Gastroesophageal sphincter (tissue), 4 donors: ENCODE measurements around the gene LMO7. TPM values are rescaled to one million over a fixed set of nuclear protein-coding genes. Genes with fewer than 3 reads are reported as not detected.

Experiments used
- ATAC-seq: fragments of 150-250 bp; one replicate; pipeline ENCODE4 v1.9.1; 2016; ENCODE audit warnings: mild to moderate bottlenecking, moderate library complexity
- H3K27ac ChIP-seq, 4 donors: fragments of 200-600 bp; sonication (generic) in 3 of 4; 1 replicate in 3 of 4; 2 replicates in 1 of 4; pipeline ENCODE4 v1.5.1; 2016 to 2019
- H3K27me3 ChIP-seq: fragments of 200-600 bp; sonication (generic); one replicate; pipeline ENCODE4 v1.5.1; 2019
- H3K36me3 ChIP-seq, 2 donors: fragments of 200-600 bp; sonication (generic); one replicate each; pipeline ENCODE4 v1.5.1; 2019; ENCODE audit warnings: control low read depth in 1 of 2
- H3K4me1 ChIP-seq, 3 donors: fragments of 200-600 bp; sonication (generic); 1 replicate in 2 of 3; 2 replicates in 1 of 3; pipeline ENCODE4 v1.5.1; 2016 to 2019; ENCODE audit warnings: control low read depth in 2 of 3
- H3K4me3 ChIP-seq, 2 donors: fragments of 200-600 bp; sonication (generic); one replicate each; pipeline ENCODE4 v1.5.1; 2019; ENCODE audit warnings: mild to moderate bottlenecking in 1 of 2, moderate library complexity in 1 of 2
- H3K9me3 ChIP-seq, 3 donors: fragments of 200-600 bp; sonication (generic); one replicate each; pipeline ENCODE4 v1.5.1; 2017 to 2019; ENCODE audit warnings: control low read depth in 2 of 3
- EP300 ChIP-seq: sonication (generic); formaldehyde crosslinking; IDR thresholded peaks from one replicate; pipeline ENCODE4 v1.6.1; 2017; ENCODE audit warnings: antibody characterized with exemption, mild to moderate bottlenecking
- POLR2A ChIP-seq, 2 donors: fragments of 450-650 bp; IDR thresholded peaks; one replicate each; pipeline ENCODE4 v1.6.1; 2017; ENCODE audit warnings: antibody characterized with exemption in 2 of 2, mild to moderate bottlenecking in 2 of 2, moderate library complexity in 1 of 2
- POLR2AphosphoS5 ChIP-seq: sonication (generic); formaldehyde crosslinking; IDR thresholded peaks from one replicate; pipeline ENCODE4 v1.6.1; 2017; ENCODE audit warnings: antibody characterized with exemption
- whole genome bisulfite sequencing, 2 donors: methylation state at CpG; one replicate each; pipeline ENCODE4 v1.1.5; 2018; ENCODE audit warnings: low coverage in 1 of 2; 5-methylcytosine and 5-hydroxymethylcytosine counted together
- total RNA-seq, 4 donors: library from RNA; depleted of rRNA; stranded (reverse); fragments of >200 nt; gene quantifications; one replicate each; pipeline ENCODE4 v1.1.0, GENCODE V29; 2016
- TF ChIP-seq, protein P1 (sequence below), 4 experiments: fragments of 200-600 bp in 2 of 4; fragments of 450-650 bp in 2 of 4; sonication (generic) in 1 of 4; IDR thresholded peaks; one replicate each; pipeline ENCODE4 v1.5.1; 2017 to 2019; ENCODE audit warnings: antibody characterized with exemption in 4 of 4, mild to moderate bottlenecking in 2 of 4, moderate library complexity in 2 of 4

The LMO7 gene
- total RNA-seq, 4 donors from 2014 or later = 15.1 to 45.0 (median 26.8) TPM

DNA sequence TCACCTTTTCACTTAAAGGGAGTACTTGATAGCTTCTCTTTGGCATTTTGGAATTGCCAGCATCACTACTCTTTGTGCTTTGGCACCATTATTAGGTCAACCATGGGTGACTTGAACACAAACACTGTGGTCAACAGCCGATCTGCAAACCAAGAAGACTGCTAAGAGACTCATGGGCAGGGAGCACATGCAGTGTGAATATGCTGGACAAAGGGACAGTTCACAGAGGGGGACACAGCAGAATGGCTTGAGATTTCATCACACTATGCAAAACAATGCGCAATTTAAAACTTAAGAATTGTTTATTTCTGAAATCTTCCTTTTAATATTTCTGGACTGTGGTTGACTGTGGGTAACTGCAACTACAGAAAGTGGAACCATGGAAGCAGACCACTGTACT lies 64.4 kb downstream of the LMO7 start:
- TF ChIP-seq POLR2AphosphoS5 = no peak
- no peak for TF ChIP-seq EP300
- TF ChIP-seq, protein P1, sequence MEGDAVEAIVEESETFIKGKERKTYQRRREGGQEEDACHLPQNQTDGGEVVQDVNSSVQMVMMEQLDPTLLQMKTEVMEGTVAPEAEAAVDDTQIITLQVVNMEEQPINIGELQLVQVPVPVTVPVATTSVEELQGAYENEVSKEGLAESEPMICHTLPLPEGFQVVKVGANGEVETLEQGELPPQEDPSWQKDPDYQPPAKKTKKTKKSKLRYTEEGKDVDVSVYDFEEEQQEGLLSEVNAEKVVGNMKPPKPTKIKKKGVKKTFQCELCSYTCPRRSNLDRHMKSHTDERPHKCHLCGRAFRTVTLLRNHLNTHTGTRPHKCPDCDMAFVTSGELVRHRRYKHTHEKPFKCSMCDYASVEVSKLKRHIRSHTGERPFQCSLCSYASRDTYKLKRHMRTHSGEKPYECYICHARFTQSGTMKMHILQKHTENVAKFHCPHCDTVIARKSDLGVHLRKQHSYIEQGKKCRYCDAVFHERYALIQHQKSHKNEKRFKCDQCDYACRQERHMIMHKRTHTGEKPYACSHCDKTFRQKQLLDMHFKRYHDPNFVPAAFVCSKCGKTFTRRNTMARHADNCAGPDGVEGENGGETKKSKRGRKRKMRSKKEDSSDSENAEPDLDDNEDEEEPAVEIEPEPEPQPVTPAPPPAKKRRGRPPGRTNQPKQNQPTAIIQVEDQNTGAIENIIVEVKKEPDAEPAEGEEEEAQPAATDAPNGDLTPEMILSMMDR (IDR thresholded peaks at IDR 0.05) = no peak
- no peak for TF ChIP-seq POLR2A (IDR thresholded peaks at IDR 0.05)
- Histone ChIP-seq H3K4me3 (no peak overlapping the region), H3K27me3 (no peaks in the 10 kb centered on the region), H3K4me1 (peaks cover 0 to 13% (median 0%) of the 10 kb centered on the region in 3 donors), H3K36me3 (no peaks in the 10 kb centered on the region), H3K27ac (no peak overlapping the region), H3K9me3 (no peaks in the 10 kb centered on the region)
- 90 to 96% methylated on average over 2 of the region's 2 CpGs for WGBS, 2 donors
- ATAC-seq = no peak

DNA sequence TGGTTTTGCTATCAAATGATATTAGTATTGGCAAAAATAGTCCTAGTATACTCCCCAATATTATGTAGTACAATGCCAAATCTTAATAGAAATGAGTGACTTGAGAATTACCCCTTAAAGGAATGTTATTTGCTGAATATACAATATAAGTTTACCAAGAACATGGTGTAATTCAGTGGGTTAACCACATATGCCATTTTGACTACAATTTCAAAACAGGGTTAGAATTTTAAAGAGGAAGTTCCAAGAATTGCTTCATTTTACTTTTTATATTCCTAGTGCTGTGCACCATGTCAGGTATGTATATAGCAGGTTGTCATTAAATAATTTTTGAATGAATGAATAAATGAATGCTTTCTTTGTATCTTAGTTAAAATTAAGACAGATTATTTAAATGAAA lies 66.3 kb downstream of the LMO7 start:
- H3K27me3 ChIP-seq = no peaks in the 10 kb centered on the region
- H3K4me3 ChIP-seq = no peak overlapping the region
- no peak for ATAC-seq
- H3K4me1 ChIP-seq = peaks cover 0 to 9% (median 0%) of the 10 kb centered on the region in 3 donors
- TF ChIP-seq POLR2AphosphoS5 = no peak
- TF ChIP-seq POLR2A (IDR thresholded peaks at IDR 0.05) = no peak
- no peaks in the 10 kb centered on the region for H3K9me3 ChIP-seq
- H3K36me3 ChIP-seq = no peaks in the 10 kb centered on the region
- H3K27ac ChIP-seq = no peak overlapping the region

DNA sequence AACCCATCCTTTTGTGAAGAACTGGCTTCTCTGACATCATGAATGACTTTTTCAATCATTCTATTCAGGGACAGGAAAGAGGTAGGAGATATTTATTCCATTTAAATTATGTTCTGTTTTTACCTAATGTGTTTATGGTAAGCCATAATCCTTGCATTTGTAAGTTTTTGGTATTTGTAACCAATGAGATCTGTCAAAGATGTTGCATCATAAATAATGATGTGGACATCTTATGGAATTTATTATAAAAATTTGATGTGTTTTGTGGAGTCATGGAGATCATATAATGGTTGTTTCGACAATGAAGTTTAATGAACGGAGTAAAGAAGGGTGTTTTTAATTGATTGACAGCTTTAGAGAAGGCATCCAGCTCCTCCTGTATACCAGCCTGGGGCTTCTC lies 67.6 kb downstream of the LMO7 start:
- WGBS, 2 donors = 92 to 100% methylated on average over 2 of the region's 2 CpGs
- ATAC-seq = no peak
- Histone ChIP-seq H3K27me3 (no peaks in the 10 kb centered on the region), H3K9me3 (no peaks in the 10 kb centered on the region), H3K36me3 (no peaks in the 10 kb centered on the region), H3K4me3 (no peak overlapping the region), H3K27ac (no peak overlapping the region), H3K4me1 (peaks cover 0 to 9% (median 0%) of the 10 kb centered on the region in 3 donors)
- TF ChIP-seq EP300 (no peak), POLR2AphosphoS5 (no peak), POLR2A (IDR thresholded peaks at IDR 0.05) (no peak)
- TF ChIP-seq, protein P1 (IDR thresholded peaks at IDR 0.05) = no peak

DNA sequence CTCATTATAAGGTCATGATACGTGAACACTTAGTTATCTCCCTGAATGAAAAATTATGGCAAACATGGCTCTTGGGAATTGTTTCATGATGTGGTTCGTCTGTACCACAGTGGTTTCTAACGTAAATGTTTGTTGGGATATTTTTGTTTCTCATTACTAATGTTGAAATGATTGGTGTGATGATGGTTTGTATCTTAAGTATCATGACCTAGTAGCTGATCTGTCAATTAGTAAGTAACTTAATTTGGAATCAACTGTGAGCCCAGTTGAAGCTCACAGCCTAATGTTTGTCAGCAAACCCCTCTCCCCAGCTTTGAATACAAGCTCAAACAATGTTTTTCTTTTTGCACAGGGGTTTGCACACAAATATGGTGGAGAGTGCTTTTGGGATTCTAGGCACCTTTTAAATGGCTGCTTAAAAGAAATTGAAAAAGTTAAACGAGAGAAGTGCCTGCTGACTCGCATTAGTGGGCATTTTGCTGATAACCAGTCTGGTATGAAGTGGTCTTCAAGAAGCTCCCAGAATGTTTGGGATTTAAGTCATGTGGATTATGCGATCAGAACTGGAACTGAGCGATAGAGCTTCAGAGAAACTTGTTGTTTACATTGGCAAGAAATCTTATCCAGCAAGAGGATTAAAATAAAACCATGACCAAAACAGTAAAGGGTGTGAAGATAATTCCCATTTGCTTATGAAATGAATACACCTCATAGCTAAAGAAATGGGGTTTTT lies 68.2 kb downstream of the LMO7 start:
- peaks cover 0 to 9% (median 0%) of the 10 kb centered on the region in 3 donors for H3K4me1 ChIP-seq
- TF ChIP-seq POLR2A (IDR thresholded peaks at IDR 0.05) (no peak), POLR2AphosphoS5 (no peak)
- H3K4me3 ChIP-seq = no peak overlapping the region
- 55 to 70% methylated on average over 7 of the region's 7 CpGs for WGBS, 2 donors
- ATAC-seq = no peak
- no peaks in the 10 kb centered on the region for H3K9me3 ChIP-seq
- H3K27ac ChIP-seq = no peak overlapping the region
- H3K36me3 ChIP-seq = no peaks in the 10 kb centered on the region
- no peaks in the 10 kb centered on the region for H3K27me3 ChIP-seq

DNA sequence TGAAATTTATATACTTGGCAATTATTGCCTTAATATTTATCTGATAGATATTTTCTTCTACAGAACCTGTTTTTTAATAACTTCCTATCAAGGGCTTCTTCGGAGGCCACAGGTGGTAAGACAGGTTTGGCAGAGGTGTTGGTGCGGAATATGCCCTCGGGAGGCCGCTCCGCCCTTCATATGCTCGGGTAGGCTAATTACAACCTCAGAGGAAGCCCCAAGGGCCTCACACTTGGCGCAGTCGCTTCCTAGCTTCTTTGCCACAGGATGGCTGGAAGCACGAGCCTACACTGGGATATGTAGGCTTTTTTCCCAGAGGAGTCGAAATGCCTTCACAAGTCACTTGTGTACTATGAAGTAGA lies 68.8 kb downstream of the LMO7 start:
- Histone ChIP-seq H3K4me3 (no peak overlapping the region), H3K36me3 (no peaks in the 10 kb centered on the region), H3K9me3 (no peaks in the 10 kb centered on the region), H3K27ac (no peak overlapping the region), H3K27me3 (no peaks in the 10 kb centered on the region), H3K4me1 (peaks cover 0 to 9% (median 0%) of the 10 kb centered on the region in 3 donors)
- ATAC-seq = no peak
- WGBS, 2 donors = 89 to 90% methylated on average over 3 to 6 of the region's 10 CpGs
- TF ChIP-seq POLR2AphosphoS5 = no peak

DNA sequence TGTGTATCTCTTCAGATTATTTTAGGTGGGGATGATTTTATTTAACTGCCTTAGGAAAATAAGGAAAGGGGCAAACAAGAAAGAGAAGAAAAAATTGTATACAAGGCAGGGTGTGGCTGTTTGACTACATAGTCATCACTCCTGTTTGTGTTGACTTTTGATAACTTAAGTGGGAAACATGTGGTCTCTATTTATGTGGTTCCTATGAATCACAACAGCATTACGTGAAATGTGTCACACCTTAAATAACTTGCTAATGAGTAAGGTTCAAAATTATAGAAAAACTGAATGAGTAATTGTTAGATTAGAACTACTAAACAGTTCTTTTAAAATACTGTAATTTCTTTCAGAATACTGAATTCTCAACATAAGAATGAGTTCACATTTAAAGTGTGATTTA lies 69.3 kb downstream of the LMO7 start:
- WGBS, 2 donors = 11 to 36% methylated on average over 1 of the region's 1 CpG
- no peaks in the 10 kb centered on the region for H3K9me3 ChIP-seq
- no peak overlapping the region for H3K4me3 ChIP-seq
- H3K27ac ChIP-seq = no peak overlapping the region
- H3K4me1 ChIP-seq = peaks cover 0 to 9% (median 0%) of the 10 kb centered on the region in 3 donors
- no peak for ATAC-seq
- no peak for TF ChIP-seq POLR2AphosphoS5
- TF ChIP-seq, protein P1 (IDR thresholded peaks at IDR 0.05) = no peak
- no peak for TF ChIP-seq POLR2A (IDR thresholded peaks at IDR 0.05)
- TF ChIP-seq EP300 = no peak
- no peaks in the 10 kb centered on the region for H3K27me3 ChIP-seq
- H3K36me3 ChIP-seq = no peaks in the 10 kb centered on the region
